GM19351 (cell line): ENCODE results near the gene TMTC4.
"Not testable (repeated sequence)": the region's sequence is repeated elsewhere in the genome, so short reads cannot be mapped to it uniquely, and the experiment has no call there.

Experiments
- ATAC-seq: cut with Tn5 transposase; IDR thresholded peaks from one replicate; pipeline ENCODE4 v1.9.1; 2021; ENCODE audit warnings: mild to moderate bottlenecking, moderate library complexity; ENCODE audit not compliant: unreplicated experiment

TMTC4 gene

GRCh38 chr13:100674572-100674871 is at the start of gene TMTC4:
TMTC4 (minus strand) TSS chr13:100674795; CDS start chr13:100670362, 4,433 bp downstream.
- peak; percentile 37 for ATAC-seq

- ATAC-seq = no peak
Observed at GRCh38 chr13:100722517-100722916, 47.9 kb upstream of the TMTC4 start.

GRCh38 chr13:100721885-100722512 is 47.4 kb upstream of the TMTC4 start:
- peak; percentile 94 for ATAC-seq

- ATAC-seq = no peak
Observed at GRCh38 chr13:100715604-100716003, 41.0 kb upstream of the TMTC4 start.

- ATAC-seq = no peak
Observed at GRCh38 chr13:100714478-100714877, 39.9 kb upstream of the TMTC4 start.

- no peak for ATAC-seq
Observed at GRCh38 chr13:100710176-100710575, 35.6 kb upstream of the TMTC4 start.

GRCh38 chr13:100707818-100708740 is 33.5 kb upstream of the TMTC4 start:
- ATAC-seq = no peak

- ATAC-seq = not testable (repeated sequence)
Observed at GRCh38 chr13:100698331-100698730, 23.7 kb upstream of the TMTC4 start.

GRCh38 chr13:100695509-100695773 is 20.8 kb upstream of the TMTC4 start:
- no peak for ATAC-seq

- ATAC-seq = no peak
Observed at GRCh38 chr13:100694722-100695508, 20.3 kb upstream of the TMTC4 start.

- no peak for ATAC-seq
Observed at GRCh38 chr13:100689191-100689590, 14.6 kb upstream of the TMTC4 start.

GRCh38 chr13:100680131-100680530 is 5.5 kb upstream of the TMTC4 start:
- ATAC-seq = no peak

- not testable (repeated sequence) for ATAC-seq
Observed at GRCh38 chr13:100677128-100677527, 2.5 kb upstream of the TMTC4 start.

GRCh38 chr13:100675661-100676129 is 1.1 kb upstream of the TMTC4 start:
- ATAC-seq = no peak

GRCh38 chr13:100674872-100675660 is 471 bp upstream of the TMTC4 start:
- peak; percentile 92 for ATAC-seq

- peak; percentile 26 for ATAC-seq
Observed at GRCh38 chr13:100673713-100674571, 653 bp downstream of the TMTC4 start.

GRCh38 chr13:100673376-100673712 is 1.3 kb downstream of the TMTC4 start:
- no peak for ATAC-seq

GRCh38 chr13:100671389-100672182 is 3.0 kb downstream of the TMTC4 start:
- ATAC-seq = no peak

GRCh38 chr13:100668408-100668807 is 6.2 kb downstream of the TMTC4 start:
- no peak for ATAC-seq
